Measurements from ENCODE around the gene HSD11B1L. TPM values are rescaled to one million over a fixed set of nuclear protein-coding genes. Genes with fewer than 3 reads are reported as not detected.
"Not testable (repeated sequence)": the region's sequence is repeated elsewhere in the genome, so short reads cannot be mapped to it uniquely, and the experiment has no call there.

Gene HSD11B1L
- total and polyA plus RNA-seq, 7 donors = 4.2 to 37.1 (median 19.9) TPM

GRCh38 chr19:5687360-5688198 lies 6.8 kb downstream of the HSD11B1L start:
- no peaks in the 10 kb centered on the region for H3K9me3 ChIP-seq
- 56 to 66% methylated on average over 76 of the region's 76 CpGs for WGBS, 2 donors
- no peaks in the 10 kb centered on the region for H3K27me3 ChIP-seq
- H3K4me1 ChIP-seq = peaks cover 0 to 38% (median 33%) of the 10 kb centered on the region in 4 donors
- peaks cover 0 to 10% (median 10%) of the 10 kb centered on the region in 4 donors for H3K36me3 ChIP-seq
- peak overlapping the region; percentile 42 to 65 (median 52) for H3K4me3 ChIP-seq
- intact Hi-C loops (cut with DNase I) = no loop called here
- DNase-seq = peak; percentile 66
- peak overlapping the region; percentile 71 to 93 (median 84) for H3K27ac ChIP-seq
- no peak for TF ChIP-seq POLR2AphosphoS5 (IDR thresholded peaks at IDR 0.05)
- peak in 3 of 4 experiments; percentile 2 to 65 (median 9) for TF ChIP-seq CTCF (IDR thresholded peaks at IDR 0.05)
- TF ChIP-seq POLR2A (IDR thresholded peaks at IDR 0.05) = no peak
- no peak for TF ChIP-seq EP300 (IDR thresholded peaks at IDR 0.05)

GRCh38 chr19:5688262-5688881 lies 7.5 kb downstream of the HSD11B1L start:
- H3K4me1 ChIP-seq = peaks cover 0 to 46% (median 37%) of the 10 kb centered on the region in 4 donors
- intact Hi-C loops (cut with DNase I); H3K4me3 ChIP-seq; H3K27me3 ChIP-seq; H3K9me3 ChIP-seq; H3K27ac ChIP-seq: not testable (repeated sequence)
- WGBS, 2 donors = 94 to 96% methylated on average over 13 of the region's 13 CpGs
- DNase-seq = peak; percentile 67
- H3K36me3 ChIP-seq = peaks cover 6 to 18% (median 18%) of the 10 kb centered on the region in 4 donors

- Histone ChIP-seq H3K27me3 (no peaks in the 10 kb centered on the region), H3K4me3 (peak within 1 kb of the TSS; percentile 61 to 85 (median 67)), H3K9me3 (no peaks in the 10 kb centered on the region), H3K36me3 (peaks cover 16 to 38% (median 36%) of the 10 kb centered on the region in 4 donors), H3K27ac (peak within 1 kb of the TSS; percentile 89 to 96 (median 91)), H3K4me1 (peaks cover 0 to 46% (median 37%) of the 10 kb centered on the region in 4 donors)
- peak; percentile 99 for DNase-seq
- WGBS, 2 donors = 0 to 1% methylated on average over 73 of the region's 73 CpGs
- no peak for TF ChIP-seq EP300 (IDR thresholded peaks at IDR 0.05)
- TF ChIP-seq CTCF (IDR thresholded peaks at IDR 0.05) = peak; percentile 94 to 97 (median 97)
- TF ChIP-seq POLR2A (IDR thresholded peaks at IDR 0.05) = peak; percentile 90 to 93
- TF ChIP-seq POLR2AphosphoS5 (IDR thresholded peaks at IDR 0.05) = peak; percentile 97 to 98 (median 98)
- intact Hi-C loops (cut with DNase I) = loop anchor here (2.0 to 5.0 kb wide), 3 partner anchors 30 to 212 kb away; partner anchors contain the start of genes CATSPERD, LONP1, NDUFA11 and SAFB
Measured at GRCh38 chr19:5690125-5690954, 9.5 kb downstream of the HSD11B1L start, which contains the start of gene RPL36. Gene RPL36, plus strand, starts transcription at chr19:5690295. Its CDS starts 213 bp downstream, at chr19:5690508.

- DNase-seq = peak; percentile 89
- intact Hi-C loops (cut with DNase I) = loop anchor here (2.0 to 5.0 kb wide), 3 partner anchors 30 to 211 kb away; partner anchors contain the start of genes CATSPERD, LONP1, NDUFA11 and SAFB
- WGBS, 2 donors = 1 to 4% methylated on average over 54 of the region's 54 CpGs
- H3K27ac ChIP-seq = peak overlapping the region; percentile 89 to 96 (median 91)
- H3K36me3 ChIP-seq = peaks cover 16 to 46% (median 44%) of the 10 kb centered on the region in 4 donors
- H3K27me3 ChIP-seq = no peaks in the 10 kb centered on the region
- H3K4me1 ChIP-seq = peaks cover 0 to 44% (median 35%) of the 10 kb centered on the region in 4 donors
- TF ChIP-seq POLR2A (IDR thresholded peaks at IDR 0.05) = no peak
- TF ChIP-seq POLR2AphosphoS5 (IDR thresholded peaks at IDR 0.05) = peak in 3 of 4 donors; percentile 28 to 46 (median 43)
- no peak for TF ChIP-seq EP300 (IDR thresholded peaks at IDR 0.05)
- no peak for TF ChIP-seq CTCF (IDR thresholded peaks at IDR 0.05)
- H3K9me3 ChIP-seq = no peaks in the 10 kb centered on the region
- peak overlapping the region; percentile 61 to 85 (median 67) for H3K4me3 ChIP-seq
Measured at GRCh38 chr19:5690955-5691821, 10.4 kb downstream of the HSD11B1L start.

All from sigmoid colon (tissue), 7 donors.